ENCODE results near the gene PLLP.

PLLP gene

GRCh38 chr16:57258910-57259475 lies 25.5 kb downstream of the PLLP start:
- no peak for TF ChIP-seq REST (IDR thresholded peaks at IDR 0.05; ENCODE audit: insufficient read depth in 1 of 2, low read depth in 2 of 2, low read length in 2 of 2)
- no peak for TF ChIP-seq FOXP2 (optimal IDR thresholded peaks at IDR 0.05; ENCODE audit: borderline replicate concordance, extremely low read depth, extremely low read length, insufficient read depth)
- TF ChIP-seq TAF1 (IDR thresholded peaks at IDR 0.05; ENCODE audit: borderline replicate concordance, insufficient read depth, low read length), result no peak
- TF ChIP-seq SIN3A (IDR thresholded peaks at IDR 0.05; ENCODE audit: borderline replicate concordance, insufficient read depth, low read length), result no peak
- TF ChIP-seq POLR2AphosphoS5 (IDR thresholded peaks at IDR 0.05; ENCODE audit: low read depth, low read length), result no peak

- TF ChIP-seq FOXP2 (optimal IDR thresholded peaks at IDR 0.05; ENCODE audit: borderline replicate concordance, extremely low read depth, extremely low read length, insufficient read depth) (no peak), REST (IDR thresholded peaks at IDR 0.05; ENCODE audit: insufficient read depth in 1 of 2, low read depth in 2 of 2, low read length in 2 of 2) (no peak), SIN3A (IDR thresholded peaks at IDR 0.05; ENCODE audit: borderline replicate concordance, insufficient read depth, low read length) (no peak), POLR2AphosphoS5 (IDR thresholded peaks at IDR 0.05; ENCODE audit: low read depth, low read length) (no peak), TAF1 (IDR thresholded peaks at IDR 0.05; ENCODE audit: borderline replicate concordance, insufficient read depth, low read length) (no peak)
Observed at GRCh38 chr16:57258226-57258909, 26.1 kb downstream of the PLLP start.

- TF ChIP-seq POLR2AphosphoS5 (IDR thresholded peaks at IDR 0.05; ENCODE audit: low read depth, low read length), result no peak
- no peak for TF ChIP-seq FOXP2 (optimal IDR thresholded peaks at IDR 0.05; ENCODE audit: borderline replicate concordance, extremely low read depth, extremely low read length, insufficient read depth)
- no peak for TF ChIP-seq TAF1 (IDR thresholded peaks at IDR 0.05; ENCODE audit: borderline replicate concordance, insufficient read depth, low read length)
- TF ChIP-seq REST (IDR thresholded peaks at IDR 0.05; ENCODE audit: insufficient read depth in 1 of 2, low read depth in 2 of 2, low read length in 2 of 2), result no peak
- no peak for TF ChIP-seq SIN3A (IDR thresholded peaks at IDR 0.05; ENCODE audit: borderline replicate concordance, insufficient read depth, low read length)
Observed at GRCh38 chr16:57257455-57258070, 26.9 kb downstream of the PLLP start.

GRCh38 chr16:57256601-57257395 lies 27.7 kb downstream of the PLLP start:
- no peak for TF ChIP-seq FOXP2 (optimal IDR thresholded peaks at IDR 0.05; ENCODE audit: borderline replicate concordance, extremely low read depth, extremely low read length, insufficient read depth)
- no peak for TF ChIP-seq SIN3A (IDR thresholded peaks at IDR 0.05; ENCODE audit: borderline replicate concordance, insufficient read depth, low read length)

GRCh38 chr16:57255686-57256415 lies 28.6 kb downstream of the PLLP start:
- TF ChIP-seq POLR2AphosphoS5 (IDR thresholded peaks at IDR 0.05; ENCODE audit: low read depth, low read length) (no peak), SIN3A (IDR thresholded peaks at IDR 0.05; ENCODE audit: borderline replicate concordance, insufficient read depth, low read length) (no peak)

All from PFSK-1 (cell line).